Cardiac fibroblast (primary cell): ENCODE measurements around the gene TEX2.

ENCODE experiments used
- DNase-seq, 2 donors: peaks; one replicate each; pipeline versions ENCODE4 v3.0.0 to v3.0.0-alpha.2; 2010; ENCODE audit warnings: low read depth in 2 of 2
- H3K4me3 ChIP-seq, 2 donors: replicated peaks in 1 of 2; 1 replicate in 1 of 2; 2 replicates in 1 of 2; pipeline ENCODE4 v1.5.1; 2011; ENCODE audit warnings: low read depth in 2 of 2, low read length in 2 of 2, mild to moderate bottlenecking in 2 of 2, moderate library complexity in 1 of 2
- CTCF ChIP-seq: IDR thresholded peaks from one replicate; pipeline ENCODE4 v1.5.1; 2011; ENCODE audit warnings: low read depth, mild to moderate bottlenecking, low read length, inconsistent platforms

The TEX2 gene

GRCh38 chr17:64263000-64263766 is at the start of gene TEX2:
TSS of gene TEX2 (minus strand) at chr17:64263260. CDS start at chr17:64214217, 49,043 bp downstream.
- DNase-seq = peak; percentile 84 to 87
- peak within 1 kb of the TSS; percentile 67 to 75 for H3K4me3 ChIP-seq
- no peak for TF ChIP-seq CTCF

GRCh38 chr17:64309710-64310109 is 46.6 kb upstream of the TEX2 start:
- no peak for DNase-seq
- TF ChIP-seq CTCF = no peak
- H3K4me3 ChIP-seq = no peak overlapping the region

- no peak for DNase-seq
- TF ChIP-seq CTCF = no peak
- H3K4me3 ChIP-seq = no peak overlapping the region
Observed at GRCh38 chr17:64309021-64309420, 46.0 kb upstream of the TEX2 start.

- no peak overlapping the region for H3K4me3 ChIP-seq
- peak; percentile 85 to 91 for DNase-seq
- peak; percentile 66 for TF ChIP-seq CTCF
Observed at GRCh38 chr17:64306850-64307463, 43.9 kb upstream of the TEX2 start.

GRCh38 chr17:64304551-64304950 is 41.5 kb upstream of the TEX2 start:
- H3K4me3 ChIP-seq = no peak overlapping the region
- no peak for DNase-seq
- no peak for TF ChIP-seq CTCF

- TF ChIP-seq CTCF = no peak
- H3K4me3 ChIP-seq = no peak overlapping the region
- no peak for DNase-seq
Observed at GRCh38 chr17:64300699-64300965, 37.6 kb upstream of the TEX2 start.
